Measurements from ENCODE around the gene INAFM1. TPM values are rescaled to one million over a fixed set of nuclear protein-coding genes. Genes with fewer than 3 reads are reported as not detected.

INAFM1 gene
- total and polyA plus RNA-seq, 2 donors (not counting 1 experiment from before 2014, with no cell fraction given), result 6.6 to 13.6 TPM

DNA sequence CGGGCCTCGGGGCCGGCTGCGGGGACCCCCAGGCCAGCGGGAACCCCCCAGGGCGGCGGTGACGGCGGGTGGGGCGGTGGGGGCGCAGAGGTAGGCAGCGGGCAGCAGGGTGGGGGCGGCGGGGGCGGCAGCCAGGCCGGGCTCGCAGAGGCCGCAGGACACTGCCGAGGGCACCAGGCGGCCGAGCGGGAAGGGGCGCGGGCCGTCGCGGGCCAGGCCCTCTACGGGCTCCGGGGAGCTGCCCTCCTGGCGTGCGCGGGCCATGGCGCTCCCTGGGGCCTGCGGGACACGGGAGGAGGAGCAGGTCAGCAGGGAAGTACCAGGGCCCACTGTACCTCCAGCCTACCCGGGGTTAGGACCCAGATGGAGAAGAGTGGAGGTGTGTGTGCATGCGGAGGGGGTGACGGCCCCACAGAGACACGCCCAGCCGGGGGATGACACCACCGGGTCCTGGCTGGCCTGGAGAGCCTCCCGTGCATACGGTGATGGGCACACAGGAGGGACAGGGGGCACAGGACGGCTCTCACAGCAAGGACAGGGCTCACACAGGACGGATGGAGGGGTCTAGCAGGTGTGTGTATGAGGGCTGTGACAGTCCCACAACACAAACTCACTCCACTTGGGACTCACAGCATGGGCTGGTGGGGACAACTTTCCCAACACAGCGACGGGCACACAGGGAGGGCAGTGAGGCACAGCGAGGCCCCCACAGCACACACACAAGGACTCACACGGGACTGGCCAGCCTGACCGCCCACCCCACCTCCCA lies 46.3 kb upstream of the INAFM1 start:
- H3K9me3 ChIP-seq (ENCODE audit: control extremely low read depth in 1 of 3, control insufficient read depth in 2 of 3, insufficient read depth in 1 of 3, low read length in 2 of 3), result no peaks in the 10 kb centered on the region
- H3K4me3 ChIP-seq (ENCODE audit: control extremely low read depth in 1 of 5, extremely low read depth in 1 of 5, insufficient read depth in 1 of 5, low read depth in 2 of 5, low read length in 4 of 5), result peak overlapping the region in 3 of 5 experiments; percentile 55 to 95 (median 60)
- H3K4me1 ChIP-seq (ENCODE audit: control insufficient read depth in 2 of 2, insufficient read depth in 2 of 2, low read length in 2 of 2), result peaks cover 53 to 62% of the 10 kb centered on the region in 2 donors
- peak; percentile 69 for DNase-seq
- H3K9me3 Mint-ChIP-seq (ENCODE audit: insufficient read depth), result no peaks in the 10 kb centered on the region
- peak overlapping the region; percentile 100 for H3K4me2 ChIP-seq (replicated peaks; ENCODE audit: low read depth, low read length, poor library complexity, severe bottlenecking)
- H3K9ac ChIP-seq (ENCODE audit: low read length), result peak overlapping the region; percentile 89
- no peaks in the 10 kb centered on the region for H3K27me3 Mint-ChIP-seq
- H3K27ac Mint-ChIP-seq, result no peak overlapping the region
- peaks cover 30% of the 10 kb centered on the region for H3K4me1 Mint-ChIP-seq
- no peak overlapping the region for H3K4me3 Mint-ChIP-seq
- WGBS (ENCODE audit: insufficient coverage), result 3% methylated on average over 44 of the region's 50 CpGs
- H4K20me1 ChIP-seq (ENCODE audit: control insufficient read depth, insufficient read depth, low read length, poor library complexity, severe bottlenecking), result peaks cover 22% of the 10 kb centered on the region
- intact Hi-C loops (cut with micrococcal nuclease), result loop anchor here (5.0 kb wide), 2 partner anchors 191 to 441 kb away; partner anchors contain the start of gene SLC1A5
- H3K27ac ChIP-seq (ENCODE audit: low read length in 2 of 2), result peak overlapping the region in 1 of 2 donors; percentile 93
- H3K36me3 ChIP-seq (replicated peaks in 1 of 2; ENCODE audit: control extremely low read depth in 1 of 2, control insufficient read depth in 1 of 2, extremely low read depth in 1 of 2, insufficient read depth in 2 of 2, low read length in 1 of 2), result no peaks in the 10 kb centered on the region
- H2AFZ ChIP-seq (ENCODE audit: insufficient read depth, low read depth, low read length, poor library complexity, severe bottlenecking), result no peak overlapping the region
- peaks cover 0 to 34% (median 1%) of the 10 kb centered on the region in 4 experiments for H3K27me3 ChIP-seq (replicated peaks in 1 of 4; ENCODE audit: control extremely low read depth in 1 of 4, control insufficient read depth in 3 of 4, insufficient read depth in 4 of 4, low read length in 3 of 4)
- POLR2A ChIA-PET, result interaction anchor here (1.8 to 3.4 kb wide), 2 partner anchors 12 to 15 kb away, joined by 4 to 31 read pairs; no protein-coding TSS in a partner anchor
- TF ChIP-seq EZH2 (IDR thresholded peaks at IDR 0.05; ENCODE audit: borderline replicate concordance, insufficient read depth, low read depth, low read length, poor library complexity, severe bottlenecking), result no peak
- TF ChIP-seq, protein P1, sequence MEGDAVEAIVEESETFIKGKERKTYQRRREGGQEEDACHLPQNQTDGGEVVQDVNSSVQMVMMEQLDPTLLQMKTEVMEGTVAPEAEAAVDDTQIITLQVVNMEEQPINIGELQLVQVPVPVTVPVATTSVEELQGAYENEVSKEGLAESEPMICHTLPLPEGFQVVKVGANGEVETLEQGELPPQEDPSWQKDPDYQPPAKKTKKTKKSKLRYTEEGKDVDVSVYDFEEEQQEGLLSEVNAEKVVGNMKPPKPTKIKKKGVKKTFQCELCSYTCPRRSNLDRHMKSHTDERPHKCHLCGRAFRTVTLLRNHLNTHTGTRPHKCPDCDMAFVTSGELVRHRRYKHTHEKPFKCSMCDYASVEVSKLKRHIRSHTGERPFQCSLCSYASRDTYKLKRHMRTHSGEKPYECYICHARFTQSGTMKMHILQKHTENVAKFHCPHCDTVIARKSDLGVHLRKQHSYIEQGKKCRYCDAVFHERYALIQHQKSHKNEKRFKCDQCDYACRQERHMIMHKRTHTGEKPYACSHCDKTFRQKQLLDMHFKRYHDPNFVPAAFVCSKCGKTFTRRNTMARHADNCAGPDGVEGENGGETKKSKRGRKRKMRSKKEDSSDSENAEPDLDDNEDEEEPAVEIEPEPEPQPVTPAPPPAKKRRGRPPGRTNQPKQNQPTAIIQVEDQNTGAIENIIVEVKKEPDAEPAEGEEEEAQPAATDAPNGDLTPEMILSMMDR (IDR thresholded peaks at IDR 0.05), result no peak
- no peaks in the 10 kb centered on the region for H3K79me2 ChIP-seq (ENCODE audit: control insufficient read depth, insufficient read depth, low read length)
- CTCF ChIA-PET, result interaction anchor here (1.8 to 7.3 kb wide), 3 partner anchors 17 to 18 kb away, joined by 8 to 99 read pairs (median 90); no protein-coding TSS in a partner anchor
- peak; percentile 8 for ATAC-seq (ENCODE audit: low read depth)

All from B cell (primary cell).